ENCODE results near the gene CPT1C. TPM values are rescaled to one million over a fixed set of nuclear protein-coding genes. Genes with fewer than 3 reads are reported as not detected.
"Not testable (repeated sequence)": the region's sequence is repeated elsewhere in the genome, so short reads cannot be mapped to it uniquely, and the experiment has no call there.

CPT1C gene
- total and polyA plus RNA-seq, 10 donors = 5.2 to 17.0 (median 15.5) TPM

DNA sequence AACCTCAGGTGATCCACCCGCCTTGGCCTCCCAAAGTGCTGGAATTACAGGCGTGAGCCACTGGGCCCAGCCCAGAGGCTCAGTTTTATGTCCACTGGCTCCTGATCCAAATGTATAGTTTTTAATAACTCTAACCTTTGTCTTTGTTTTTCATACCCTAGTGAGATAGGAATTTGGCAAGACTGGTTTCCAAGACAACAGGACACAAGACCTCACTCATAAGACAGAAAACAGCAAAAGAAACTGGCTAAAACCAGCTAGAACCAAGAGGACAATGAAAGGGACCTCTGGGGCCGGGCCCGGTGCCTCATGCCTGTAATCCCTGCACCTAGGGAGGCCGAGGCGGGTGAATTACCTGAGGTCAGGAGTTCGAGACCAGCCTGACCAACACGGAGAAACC is 27.6 kb downstream of the CPT1C start:
- Histone ChIP-seq H3K27ac (peak overlapping the region in 7 of 8 donors; percentile 79 to 93 (median 90)), H3K4me3 (peak overlapping the region in 1 of 8 donors; percentile 72), H3K36me3 (no peaks in the 10 kb centered on the region), H3K4me1 (peaks cover 0 to 28% (median 13%) of the 10 kb centered on the region in 6 donors), H3K27me3 (replicated peaks in 1 of 7) (no peaks in the 10 kb centered on the region), H3K9me3 (no peaks in the 10 kb centered on the region)
- WGBS, 5 donors = 92 to 97% (median 94%) methylated on average over 8 of the region's 8 CpGs
- no peak for DNase-seq
- TF ChIP-seq, protein P1, sequence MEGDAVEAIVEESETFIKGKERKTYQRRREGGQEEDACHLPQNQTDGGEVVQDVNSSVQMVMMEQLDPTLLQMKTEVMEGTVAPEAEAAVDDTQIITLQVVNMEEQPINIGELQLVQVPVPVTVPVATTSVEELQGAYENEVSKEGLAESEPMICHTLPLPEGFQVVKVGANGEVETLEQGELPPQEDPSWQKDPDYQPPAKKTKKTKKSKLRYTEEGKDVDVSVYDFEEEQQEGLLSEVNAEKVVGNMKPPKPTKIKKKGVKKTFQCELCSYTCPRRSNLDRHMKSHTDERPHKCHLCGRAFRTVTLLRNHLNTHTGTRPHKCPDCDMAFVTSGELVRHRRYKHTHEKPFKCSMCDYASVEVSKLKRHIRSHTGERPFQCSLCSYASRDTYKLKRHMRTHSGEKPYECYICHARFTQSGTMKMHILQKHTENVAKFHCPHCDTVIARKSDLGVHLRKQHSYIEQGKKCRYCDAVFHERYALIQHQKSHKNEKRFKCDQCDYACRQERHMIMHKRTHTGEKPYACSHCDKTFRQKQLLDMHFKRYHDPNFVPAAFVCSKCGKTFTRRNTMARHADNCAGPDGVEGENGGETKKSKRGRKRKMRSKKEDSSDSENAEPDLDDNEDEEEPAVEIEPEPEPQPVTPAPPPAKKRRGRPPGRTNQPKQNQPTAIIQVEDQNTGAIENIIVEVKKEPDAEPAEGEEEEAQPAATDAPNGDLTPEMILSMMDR (IDR thresholded peaks at IDR 0.05 in 8 of 11, conservative IDR thresholded peaks at IDR 0.05 in 3 of 11) = no peak
- TF ChIP-seq POLR2AphosphoS5 (IDR thresholded peaks at IDR 0.05) = no peak
- no peak for TF ChIP-seq POLR2A (IDR thresholded peaks at IDR 0.05)
- intact Hi-C loops (cut with DNase I; ENCODE audit: low total_unique reads) = no loop called here

DNA sequence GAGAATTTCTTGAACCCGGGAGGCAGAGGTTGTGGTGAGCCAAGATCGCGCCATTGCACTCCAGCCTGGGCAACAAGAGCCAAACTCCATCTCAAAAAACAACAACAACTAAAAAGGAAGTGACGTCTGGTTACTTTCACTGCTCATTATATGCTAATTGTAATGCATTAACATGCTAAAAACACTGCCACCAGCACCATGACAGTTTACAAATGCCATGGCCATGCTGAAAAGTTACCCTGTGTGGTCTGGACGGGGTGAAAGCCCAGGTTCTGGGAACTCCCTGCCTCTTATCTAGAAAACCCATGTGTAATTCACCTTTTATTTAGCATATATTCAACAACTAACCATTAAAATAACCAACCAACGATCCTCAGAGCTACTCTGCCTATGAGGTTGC is 28.1 kb downstream of the CPT1C start:
- WGBS, 5 donors = 83 to 90% (median 85%) methylated on average over 6 of the region's 6 CpGs
- no peak overlapping the region for H3K4me3 ChIP-seq

DNA sequence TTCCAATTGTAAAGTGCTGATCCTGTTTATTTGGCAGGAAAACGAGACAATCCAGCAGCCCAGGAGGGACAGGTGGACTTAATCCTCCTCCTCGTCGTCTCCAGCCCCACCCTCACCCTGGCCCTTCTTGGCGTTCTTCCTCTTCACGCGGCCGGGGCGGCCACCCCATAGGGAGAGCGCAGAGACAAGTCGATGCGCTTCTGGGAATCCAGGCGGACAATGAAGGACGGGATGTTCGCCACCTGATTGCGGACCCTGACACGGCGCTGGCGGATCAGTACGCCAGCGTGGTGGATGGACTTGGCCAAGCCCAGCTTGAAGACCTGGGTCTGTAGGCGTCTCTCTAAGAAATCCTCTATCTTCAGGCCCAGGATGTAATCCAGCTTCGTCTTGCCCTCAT is 28.5 kb downstream of the CPT1C start:
- H3K36me3 ChIP-seq; H3K9me3 ChIP-seq; DNase-seq; H3K27ac ChIP-seq; H3K27me3 ChIP-seq (replicated peaks in 1 of 7); intact Hi-C loops (cut with DNase I; ENCODE audit: low total_unique reads); H3K4me3 ChIP-seq: not testable (repeated sequence)
- WGBS, 5 donors = 85 to 92% (median 91%) methylated on average over 22 of the region's 22 CpGs
- peaks cover 0 to 28% (median 13%) of the 10 kb centered on the region in 6 donors for H3K4me1 ChIP-seq

More for the DNA sequence above, 28.1 kb downstream of the CPT1C start:
- intact Hi-C loops (cut with DNase I; ENCODE audit: low total_unique reads) = no loop called here
- no peaks in the 10 kb centered on the region for H3K27me3 ChIP-seq (replicated peaks in 1 of 7)
- DNase-seq = no peak
- no peaks in the 10 kb centered on the region for H3K9me3 ChIP-seq
- peak overlapping the region in 3 of 8 donors; percentile 87 to 93 (median 92) for H3K27ac ChIP-seq
- H3K36me3 ChIP-seq = no peaks in the 10 kb centered on the region
- peaks cover 0 to 28% (median 13%) of the 10 kb centered on the region in 6 donors for H3K4me1 ChIP-seq
- no peak for TF ChIP-seq POLR2AphosphoS5 (IDR thresholded peaks at IDR 0.05)
- no peak for TF ChIP-seq POLR2A (IDR thresholded peaks at IDR 0.05)
- TF ChIP-seq, protein P1 (IDR thresholded peaks at IDR 0.05 in 8 of 11, conservative IDR thresholded peaks at IDR 0.05 in 3 of 11) = no peak

DNA sequence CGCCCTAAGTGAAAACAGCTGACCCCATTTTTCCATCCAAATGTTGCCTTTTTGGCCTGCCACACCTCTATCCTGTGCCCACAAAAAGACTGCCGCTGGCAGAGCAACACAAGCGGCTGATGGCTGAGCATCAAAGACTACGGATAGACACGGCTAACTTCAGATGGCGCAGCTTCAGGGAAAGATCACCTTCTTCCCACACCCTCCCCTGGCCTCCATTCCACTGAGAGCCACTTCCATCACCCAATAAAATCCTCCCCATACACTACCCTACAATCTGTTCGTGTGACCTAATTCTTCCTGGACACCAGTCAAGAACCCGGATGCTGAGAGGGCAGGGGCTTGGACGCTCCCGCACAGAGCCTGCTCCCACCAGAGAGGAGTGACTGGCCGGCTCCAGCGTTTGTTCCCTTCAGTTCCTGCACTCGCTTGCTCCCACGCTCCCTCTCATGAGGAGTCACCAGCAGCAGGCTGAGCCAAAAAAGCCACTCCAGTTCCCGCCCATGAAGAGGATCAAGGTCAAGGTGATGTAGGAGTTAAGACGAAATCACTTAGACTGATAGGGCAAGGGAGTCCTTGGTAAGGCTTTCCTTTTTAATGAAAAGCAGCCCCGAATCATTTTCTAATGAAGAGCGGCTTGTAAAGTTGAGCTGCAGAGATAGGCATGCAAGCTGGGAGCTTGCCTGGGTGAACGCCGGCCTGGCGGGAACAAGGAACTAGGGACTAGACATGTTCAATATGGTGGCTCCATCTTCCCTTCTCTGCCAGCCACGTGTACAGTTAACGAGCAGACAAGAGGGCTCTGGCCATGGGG is 36.5 kb downstream of the CPT1C start:
- Histone ChIP-seq H3K4me3 (no peak overlapping the region), H3K27ac (peak overlapping the region in 7 of 8 donors; percentile 19 to 65 (median 55)), H3K4me1 (no peaks in the 10 kb centered on the region), H3K9me3 (no peaks in the 10 kb centered on the region), H3K27me3 (replicated peaks in 1 of 7) (no peaks in the 10 kb centered on the region), H3K36me3 (no peaks in the 10 kb centered on the region)
- WGBS, 5 donors = 77 to 90% (median 83%) methylated on average over 23 of the region's 23 CpGs
- intact Hi-C loops (cut with DNase I; ENCODE audit: low total_unique reads) = no loop called here
- no peak for DNase-seq
- TF ChIP-seq, protein P1 (IDR thresholded peaks at IDR 0.05 in 8 of 11, conservative IDR thresholded peaks at IDR 0.05 in 3 of 11) = no peak
- TF ChIP-seq POLR2AphosphoS5 (IDR thresholded peaks at IDR 0.05) (peak; percentile 14 to 59 (median 58)), POLR2A (IDR thresholded peaks at IDR 0.05) (no peak)

All from spleen (tissue), 11 donors.